ENCODE results near the gene TIGD4.

The TIGD4 gene

GRCh38 chr4:152724494-152724893, 55.0 kb downstream of the TIGD4 start:
- no peaks in the 10 kb centered on the region for H3K9me2 ChIP-seq (replicated peaks; ENCODE audit: control insufficient read depth, low read length)
- H3K4me3 ChIP-seq (ENCODE audit: low read length) = no peak overlapping the region
- H3K27me3 ChIP-seq (ENCODE audit: control insufficient read depth, low read length) = 0 out of 2 replicates have a peak, but pooled peaks cover 6% of the 10 kb centered on the region
- H3K9me3 ChIP-seq (ENCODE audit: control insufficient read depth, insufficient read depth, low read length) = no peaks in the 10 kb centered on the region
- TF ChIP-seq CTCF (IDR thresholded peaks at IDR 0.05; ENCODE audit: low read depth, low read length, poor library complexity, severe bottlenecking) = no peak
- no peak for TF ChIP-seq EZH2phosphoT487 (IDR thresholded peaks at IDR 0.05; ENCODE audit: borderline replicate concordance, low read length)
- no peaks in the 10 kb centered on the region for H3K79me2 ChIP-seq (ENCODE audit: control insufficient read depth, low read length)
- H3K27ac ChIP-seq (ENCODE audit: low read depth, low read length) = no peak overlapping the region
- H3F3A ChIP-seq (ENCODE audit: control insufficient read depth, insufficient read depth) = no peaks in the 10 kb centered on the region
- no peaks in the 10 kb centered on the region for H4K20me1 ChIP-seq (ENCODE audit: control insufficient read depth, insufficient read depth, low read depth, low read length)
- peaks cover 4% of the 10 kb centered on the region; the same call in 1 of the 2 replicates for H3K4me1 ChIP-seq (ENCODE audit: control insufficient read depth, low read length)
- H3K4me2 ChIP-seq (ENCODE audit: low read length) = no peak overlapping the region
- no peaks in the 10 kb centered on the region for H3K36me3 ChIP-seq (ENCODE audit: control insufficient read depth, low read length)

GRCh38 chr4:152723236-152723635, 56.3 kb downstream of the TIGD4 start:
- TF ChIP-seq CTCF (IDR thresholded peaks at IDR 0.05; ENCODE audit: low read depth, low read length, poor library complexity, severe bottlenecking) = no peak
- no peak for TF ChIP-seq EZH2phosphoT487 (IDR thresholded peaks at IDR 0.05; ENCODE audit: borderline replicate concordance, low read length)
- H3K4me3 ChIP-seq (ENCODE audit: low read length) = no peak overlapping the region
- H3K27ac ChIP-seq (ENCODE audit: low read depth, low read length) = no peak overlapping the region
- no peaks in the 10 kb centered on the region for H3K36me3 ChIP-seq (ENCODE audit: control insufficient read depth, low read length)
- H3K79me2 ChIP-seq (ENCODE audit: control insufficient read depth, low read length) = no peaks in the 10 kb centered on the region
- H3F3A ChIP-seq (ENCODE audit: control insufficient read depth, insufficient read depth) = no peaks in the 10 kb centered on the region
- H3K27me3 ChIP-seq (ENCODE audit: control insufficient read depth, low read length) = 0 out of 2 replicates have a peak, but pooled peaks cover 5% of the 10 kb centered on the region
- H3K4me2 ChIP-seq (ENCODE audit: low read length) = no peak overlapping the region
- no peaks in the 10 kb centered on the region for H3K9me3 ChIP-seq (ENCODE audit: control insufficient read depth, insufficient read depth, low read length)
- peaks cover under 1% of the 10 kb centered on the region; the same call in 1 of the 2 replicates for H3K4me1 ChIP-seq (ENCODE audit: control insufficient read depth, low read length)
- no peaks in the 10 kb centered on the region for H3K9me2 ChIP-seq (replicated peaks; ENCODE audit: control insufficient read depth, low read length)
- H4K20me1 ChIP-seq (ENCODE audit: control insufficient read depth, insufficient read depth, low read depth, low read length) = no peaks in the 10 kb centered on the region

- Histone ChIP-seq H3F3A (ENCODE audit: control insufficient read depth, insufficient read depth) (no peaks in the 10 kb centered on the region), H4K20me1 (ENCODE audit: control insufficient read depth, insufficient read depth, low read depth, low read length) (no peaks in the 10 kb centered on the region), H3K4me2 (ENCODE audit: low read length) (no peak overlapping the region), H3K27ac (ENCODE audit: low read depth, low read length) (no peak overlapping the region), H3K4me1 (ENCODE audit: control insufficient read depth, low read length) (no peaks in the 10 kb centered on the region), H3K9me2 (replicated peaks; ENCODE audit: control insufficient read depth, low read length) (no peaks in the 10 kb centered on the region), H3K27me3 (ENCODE audit: control insufficient read depth, low read length) (no peaks in the 10 kb centered on the region), H3K36me3 (ENCODE audit: control insufficient read depth, low read length) (no peaks in the 10 kb centered on the region), H3K4me3 (ENCODE audit: low read length) (no peak overlapping the region), H3K9me3 (ENCODE audit: control insufficient read depth, insufficient read depth, low read length) (no peaks in the 10 kb centered on the region), H3K79me2 (ENCODE audit: control insufficient read depth, low read length) (no peaks in the 10 kb centered on the region)
- TF ChIP-seq EZH2phosphoT487 (IDR thresholded peaks at IDR 0.05; ENCODE audit: borderline replicate concordance, low read length) (no peak), CTCF (IDR thresholded peaks at IDR 0.05; ENCODE audit: low read depth, low read length, poor library complexity, severe bottlenecking) (no peak)
Measured at GRCh38 chr4:152719801-152720556, 59.6 kb downstream of the TIGD4 start.
